MM.1S (cell line): ENCODE results near the gene AIRE.

Source experiments
- DNase-seq: peaks from one replicate; pipeline ENCODE4 v3.0.0-alpha.2; 2015
- H2AFZ ChIP-seq: fragments of 300-600 bp; sonication (generic); 2 replicates; pipeline ENCODE4 v1.6.0; 2016; ENCODE audit warnings: antibody characterized with exemption, low read length
- H3F3A ChIP-seq: fragments of 300-600 bp; sonication (generic); 2 replicates; pipeline ENCODE4 v1.6.1; 2016; ENCODE audit warnings: mild to moderate bottlenecking, antibody characterized with exemption, low read length, moderate library complexity, mixed read lengths; ENCODE audit not compliant: insufficient read depth
- H3K27ac ChIP-seq: fragments of 300-600 bp; sonication (generic); 2 replicates; pipeline ENCODE4 v1.5.1; 2016; ENCODE audit warnings: mild to moderate bottlenecking, low read length
- H3K27me3 ChIP-seq: fragments of 300-600 bp; sonication (generic); replicated peaks from 2 replicates; pipeline ENCODE4 v1.6.0; 2016; ENCODE audit warnings: low read length; ENCODE audit not compliant: insufficient read depth
- H3K36me3 ChIP-seq: fragments of 300-600 bp; sonication (generic); replicated peaks from 2 replicates; pipeline ENCODE4 v1.6.1; 2016; ENCODE audit warnings: mild to moderate bottlenecking, low read length, mixed read lengths; ENCODE audit not compliant: insufficient read depth
- H3K4me1 ChIP-seq: fragments of 300-600 bp; sonication (generic); 2 replicates; pipeline ENCODE4 v1.6.1; 2016; ENCODE audit warnings: low read length, mixed read lengths
- H3K4me2 ChIP-seq: fragments of 300-600 bp; sonication (generic); 2 replicates; pipeline ENCODE4 v1.6.0; 2016; ENCODE audit warnings: low read depth, low read length
- H3K4me3 ChIP-seq: fragments of 300-600 bp; sonication (generic); 2 replicates; pipeline ENCODE4 v1.5.1; 2016; ENCODE audit warnings: low read length, mixed read lengths
- H3K79me2 ChIP-seq: fragments of 300-600 bp; sonication (generic); 2 replicates; pipeline ENCODE4 v1.6.1; 2016; ENCODE audit warnings: mixed run types, low read length, mixed read lengths
- H3K9ac ChIP-seq: fragments of 300-600 bp; sonication (generic); 2 replicates; pipeline ENCODE4 v1.6.1; 2016; ENCODE audit warnings: low read length, mixed read lengths
- H3K9me2 ChIP-seq: fragments of 300-600 bp; sonication (generic); replicated peaks from 2 replicates; pipeline ENCODE4 v1.6.1; 2016; ENCODE audit warnings: mild to moderate bottlenecking, low read length, mixed read lengths; ENCODE audit not compliant: insufficient read depth
- H3K9me3 ChIP-seq: fragments of 300-600 bp; sonication (generic); replicated peaks from 2 replicates; pipeline ENCODE4 v1.6.1; 2016; ENCODE audit warnings: mild to moderate bottlenecking, low read length, mixed read lengths; ENCODE audit not compliant: insufficient read depth
- H4K20me1 ChIP-seq: fragments of 300-600 bp; sonication (generic); 2 replicates; pipeline ENCODE4 v1.6.1; 2016; ENCODE audit warnings: mild to moderate bottlenecking, low read length, moderate library complexity, mixed read lengths; ENCODE audit not compliant: insufficient read depth
- CTCF ChIP-seq: fragments of 300-600 bp; sonication (generic); IDR thresholded peaks from 2 replicates; pipeline ENCODE4 v1.5.1; 2016; ENCODE audit warnings: antibody characterized with exemption, low read length, mixed read lengths
- EZH2 ChIP-seq: fragments of 300-600 bp; sonication (generic); optimal IDR thresholded peaks from 2 replicates; pipeline ENCODE3; 2017; ENCODE audit warnings: low read depth, mild to moderate bottlenecking, antibody characterized with exemption, low read length, mixed read lengths
- EZH2phosphoT487 ChIP-seq: fragments of 300-600 bp; sonication (generic); IDR thresholded peaks from 2 replicates; pipeline ENCODE4 v1.6.1; 2018; ENCODE audit warnings: antibody characterized with exemption, low read length

The AIRE gene

GRCh38 chr21:44322621-44323325, 37.1 kb downstream of the AIRE start:
- TF ChIP-seq CTCF (no peak), EZH2phosphoT487 (no peak), EZH2 (no peak)

GRCh38 chr21:44323591-44323990, 37.9 kb downstream of the AIRE start:
- H3F3A ChIP-seq: no peaks in the 10 kb centered on the region
- H3K9me3 ChIP-seq: no peaks in the 10 kb centered on the region
- no peaks in the 10 kb centered on the region for H3K4me1 ChIP-seq
- no peak for DNase-seq
- no peaks in the 10 kb centered on the region for H3K79me2 ChIP-seq
- no peak overlapping the region for H3K4me3 ChIP-seq
- no peak overlapping the region for H2AFZ ChIP-seq
- H3K36me3 ChIP-seq: no peaks in the 10 kb centered on the region; the same call in 1 of the 2 replicates
- H3K27me3 ChIP-seq: no peaks in the 10 kb centered on the region
- no peak overlapping the region for H3K27ac ChIP-seq
- no peak overlapping the region for H3K4me2 ChIP-seq
- no peak overlapping the region for H3K9ac ChIP-seq
- no peaks in the 10 kb centered on the region for H3K9me2 ChIP-seq
- TF ChIP-seq EZH2 (no peak), EZH2phosphoT487 (no peak), CTCF (no peak)
- no peaks in the 10 kb centered on the region for H4K20me1 ChIP-seq

More at GRCh38 chr21:44322621-44323325, 37.1 kb downstream of the AIRE start:
- Histone ChIP-seq H3K4me1 (no peaks in the 10 kb centered on the region), H3K4me3 (no peak overlapping the region), H4K20me1 (no peaks in the 10 kb centered on the region), H3F3A (no peaks in the 10 kb centered on the region), H3K27me3 (no peaks in the 10 kb centered on the region), H2AFZ (no peak overlapping the region), H3K36me3 (no peaks in the 10 kb centered on the region; the same call in 1 of the 2 replicates), H3K9me2 (no peaks in the 10 kb centered on the region), H3K9me3 (no peaks in the 10 kb centered on the region), H3K79me2 (no peaks in the 10 kb centered on the region), H3K9ac (no peak overlapping the region), H3K4me2 (no peak overlapping the region), H3K27ac (no peak overlapping the region)
- DNase-seq: no peak

GRCh38 chr21:44324106-44324853, 38.6 kb downstream of the AIRE start:
- Histone ChIP-seq H3K4me1 (no peaks in the 10 kb centered on the region), H4K20me1 (0 out of 2 replicates have a peak, but pooled peaks cover 2% of the 10 kb centered on the region), H3K27me3 (no peaks in the 10 kb centered on the region), H3K27ac (no peak overlapping the region), H3K4me2 (no peak overlapping the region), H3K9me3 (no peaks in the 10 kb centered on the region), H2AFZ (no peak overlapping the region), H3K9me2 (no peaks in the 10 kb centered on the region), H3K79me2 (no peaks in the 10 kb centered on the region), H3K4me3 (no peak overlapping the region), H3F3A (no peaks in the 10 kb centered on the region), H3K36me3 (no peaks in the 10 kb centered on the region; the same call in 1 of the 2 replicates), H3K9ac (no peak overlapping the region)
- TF ChIP-seq CTCF (no peak), EZH2phosphoT487 (no peak), EZH2 (no peak)
- no peak for DNase-seq
